SU-DHL-6 (cell line): ENCODE measurements around the gene LCOR.

Experiments
- H2AFZ ChIP-seq: fragments of 200-600 bp; sonication (generic); 2 replicates; pipeline ENCODE4 v1.6.1; 2014; ENCODE audit warnings: low read depth, mild to moderate bottlenecking, moderate library complexity, mixed read lengths, antibody characterized with exemption, low read length; ENCODE audit not compliant: severe bottlenecking
- H3F3A ChIP-seq: fragments of 200-600 bp; shearing (Covaris generic); 2 replicates; pipeline ENCODE4 v1.6.0; 2016; ENCODE audit warnings: antibody characterized with exemption, mild to moderate bottlenecking; ENCODE audit not compliant: insufficient read depth
- H3K27ac ChIP-seq: fragments of 200-600 bp; sonication (generic); 2 replicates; pipeline ENCODE4 v1.5.1; 2016; ENCODE audit warnings: low read depth, mild to moderate bottlenecking, low read length, moderate library complexity, mixed read lengths
- H3K27me3 ChIP-seq: fragments of 200-600 bp; sonication (generic), shearing (Covaris generic); 2 replicates; pipeline ENCODE4 v1.6.0; 2014; ENCODE audit warnings: mild to moderate bottlenecking, low read length
- H3K36me3 ChIP-seq: fragments of 200-600 bp; sonication (generic); 2 replicates; pipeline ENCODE4 v1.6.1; 2014; ENCODE audit warnings: mild to moderate bottlenecking, low read length, mixed read lengths
- H3K4me2 ChIP-seq: fragments of 300-600, 200-600 bp; shearing (Covaris generic), sonication (generic); 2 replicates; pipeline ENCODE4 v1.6.0; 2014; ENCODE audit warnings: low read length, low read depth, mild to moderate bottlenecking; ENCODE audit not compliant: poor library complexity, severe bottlenecking
- H3K4me3 ChIP-seq: fragments of 200-600 bp; sonication (generic); 2 replicates; pipeline ENCODE4 v1.5.1; 2014; ENCODE audit warnings: antibody characterized with exemption, low read length, mild to moderate bottlenecking, mixed read lengths; ENCODE audit not compliant: insufficient read depth, poor library complexity, severe bottlenecking
- H3K79me2 ChIP-seq: fragments of 200-600 bp; sonication (generic); 2 replicates; pipeline ENCODE4 v1.6.1; 2014; ENCODE audit warnings: mild to moderate bottlenecking, low read length, moderate library complexity; ENCODE audit not compliant: insufficient read depth
- H3K9ac ChIP-seq: fragments of 200-600 bp; sonication (generic); 2 replicates; pipeline ENCODE4 v1.7.0; 2014; ENCODE audit warnings: mild to moderate bottlenecking, low read length
- H3K9me2 ChIP-seq: fragments of 200-600 bp; sonication (generic); replicated peaks from 2 replicates; pipeline ENCODE4 v1.6.1; 2014; ENCODE audit warnings: low read length; ENCODE audit not compliant: insufficient read depth
- H3K9me3 ChIP-seq: fragments of 200-600 bp; sonication (generic); 2 replicates; pipeline ENCODE4 v1.6.1; 2014; ENCODE audit warnings: low read length, mixed read lengths; ENCODE audit not compliant: insufficient read depth
- H4K20me1 ChIP-seq: fragments of 200-600 bp; sonication (generic); 2 replicates; pipeline ENCODE4 v1.6.1; 2014; ENCODE audit warnings: low read depth, mild to moderate bottlenecking, antibody characterized with exemption, low read length, moderate library complexity, mixed read lengths
- EZH2phosphoT487 ChIP-seq: fragments of 200-600 bp; sonication (generic), shearing (Covaris generic); conservative IDR thresholded peaks from 2 replicates; pipeline ENCODE4 v1.6.1; 2018; ENCODE audit warnings: mild to moderate bottlenecking, antibody characterized with exemption, low read length, moderate library complexity, mixed read lengths
- TF ChIP-seq, protein P1 (sequence below): fragments of 200-600 bp; sonication (generic); IDR thresholded peaks from one replicate; pipeline ENCODE4 v1.5.1; 2017; ENCODE audit warnings: antibody characterized with exemption, mild to moderate bottlenecking, low read length, moderate library complexity; ENCODE audit not compliant: insufficient read depth, poor library complexity, severe bottlenecking

LCOR gene

DNA sequence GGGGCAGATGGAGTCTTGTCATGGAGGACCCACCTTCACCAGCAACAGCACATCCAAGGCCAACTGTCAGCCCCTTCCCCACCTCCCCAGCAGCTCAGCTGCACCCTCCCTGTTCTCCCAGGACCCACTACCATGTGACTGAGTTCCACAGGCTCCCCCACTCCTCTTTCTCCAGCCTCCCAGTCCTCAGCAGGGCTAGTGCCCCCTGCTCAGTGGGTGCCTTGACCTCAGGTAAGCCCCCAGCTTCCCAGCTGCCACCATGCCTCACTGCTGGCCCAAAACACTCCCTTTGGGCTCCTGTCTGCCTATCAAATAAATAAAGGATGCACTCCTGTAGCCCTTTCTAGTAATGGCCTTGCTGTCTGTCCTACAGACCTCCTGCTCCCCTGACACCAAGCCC lies 179.3 kb downstream of the LCOR start:
- Histone ChIP-seq H3K79me2 (no peaks in the 10 kb centered on the region), H3K27ac (no peak overlapping the region), H3K36me3 (0 out of 2 replicates have a peak, but pooled peaks cover 6% of the 10 kb centered on the region), H3K9ac (no peak overlapping the region), H2AFZ (no peak overlapping the region), H3K9me2 (no peaks in the 10 kb centered on the region), H3K9me3 (peaks cover 13% of the 10 kb centered on the region; the same call in 1 of the 2 replicates), H3K4me3 (no peak overlapping the region), H4K20me1 (no peaks in the 10 kb centered on the region), H3K4me2 (no peak overlapping the region), H3K27me3 (no peaks in the 10 kb centered on the region), H3F3A (no peaks in the 10 kb centered on the region)
- no peak for TF ChIP-seq EZH2phosphoT487

DNA sequence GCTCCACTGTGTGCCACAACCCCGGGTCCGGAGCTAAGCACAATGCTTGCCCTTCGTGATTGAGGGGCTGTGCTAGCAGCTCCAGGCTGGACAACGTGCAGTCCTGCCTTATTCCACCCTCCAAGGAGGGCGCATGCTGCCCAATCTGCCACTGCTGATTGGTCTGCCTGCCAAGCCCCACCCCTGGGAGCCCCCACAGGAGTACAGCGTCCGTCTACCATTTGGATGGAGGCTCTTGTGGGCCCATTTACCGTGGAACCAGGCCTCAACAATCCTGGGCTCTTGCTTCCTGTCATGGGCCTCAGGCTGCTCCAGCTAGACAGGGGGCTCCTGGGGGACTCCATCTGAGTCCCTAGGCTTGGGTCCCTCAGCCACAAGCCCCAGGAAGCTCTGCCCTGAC lies 180.4 kb downstream of the LCOR start:
- no peak overlapping the region for H2AFZ ChIP-seq
- no peak overlapping the region for H3K4me2 ChIP-seq
- H3K4me3 ChIP-seq: no peak overlapping the region
- H3K27me3 ChIP-seq: no peaks in the 10 kb centered on the region
- no peaks in the 10 kb centered on the region for H4K20me1 ChIP-seq
- H3K27ac ChIP-seq: no peak overlapping the region
- TF ChIP-seq EZH2phosphoT487: no peak
- TF ChIP-seq, protein P1, sequence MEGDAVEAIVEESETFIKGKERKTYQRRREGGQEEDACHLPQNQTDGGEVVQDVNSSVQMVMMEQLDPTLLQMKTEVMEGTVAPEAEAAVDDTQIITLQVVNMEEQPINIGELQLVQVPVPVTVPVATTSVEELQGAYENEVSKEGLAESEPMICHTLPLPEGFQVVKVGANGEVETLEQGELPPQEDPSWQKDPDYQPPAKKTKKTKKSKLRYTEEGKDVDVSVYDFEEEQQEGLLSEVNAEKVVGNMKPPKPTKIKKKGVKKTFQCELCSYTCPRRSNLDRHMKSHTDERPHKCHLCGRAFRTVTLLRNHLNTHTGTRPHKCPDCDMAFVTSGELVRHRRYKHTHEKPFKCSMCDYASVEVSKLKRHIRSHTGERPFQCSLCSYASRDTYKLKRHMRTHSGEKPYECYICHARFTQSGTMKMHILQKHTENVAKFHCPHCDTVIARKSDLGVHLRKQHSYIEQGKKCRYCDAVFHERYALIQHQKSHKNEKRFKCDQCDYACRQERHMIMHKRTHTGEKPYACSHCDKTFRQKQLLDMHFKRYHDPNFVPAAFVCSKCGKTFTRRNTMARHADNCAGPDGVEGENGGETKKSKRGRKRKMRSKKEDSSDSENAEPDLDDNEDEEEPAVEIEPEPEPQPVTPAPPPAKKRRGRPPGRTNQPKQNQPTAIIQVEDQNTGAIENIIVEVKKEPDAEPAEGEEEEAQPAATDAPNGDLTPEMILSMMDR: no peak
- no peaks in the 10 kb centered on the region for H3K9me2 ChIP-seq
- 0 out of 2 replicates have a peak, but pooled peaks cover under 1% of the 10 kb centered on the region for H3K36me3 ChIP-seq
- no peaks in the 10 kb centered on the region for H3K79me2 ChIP-seq
- H3F3A ChIP-seq: no peaks in the 10 kb centered on the region
- H3K9ac ChIP-seq: no peak overlapping the region
- H3K9me3 ChIP-seq: peaks cover 3% of the 10 kb centered on the region; the same call in 1 of the 2 replicates

DNA sequence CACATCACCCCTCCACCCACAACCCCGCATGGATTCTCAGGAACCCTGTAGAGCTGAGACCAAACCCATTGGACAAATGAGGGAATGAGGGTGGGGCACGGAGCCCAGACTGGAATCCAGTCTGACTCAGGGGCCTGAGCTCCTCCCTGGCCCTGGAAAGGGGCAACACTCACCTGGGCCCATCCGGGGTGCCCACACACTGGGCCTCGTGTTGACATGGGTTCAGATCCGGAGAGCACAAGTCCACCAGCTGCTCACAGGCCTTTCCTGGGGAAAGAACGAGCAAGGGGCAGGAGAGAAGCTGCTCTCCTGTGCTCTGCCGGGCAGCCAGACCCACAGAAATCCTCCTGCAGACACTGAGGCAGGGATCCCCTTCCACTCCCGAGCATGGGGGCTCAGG lies 181.5 kb downstream of the LCOR start:
- H3K27ac ChIP-seq: no peak overlapping the region
- H2AFZ ChIP-seq: no peak overlapping the region
- H3K4me2 ChIP-seq: no peak overlapping the region
- H3K4me3 ChIP-seq: no peak overlapping the region
- TF ChIP-seq, protein P1: no peak
- TF ChIP-seq EZH2phosphoT487: no peak
- H3F3A ChIP-seq: no peaks in the 10 kb centered on the region
- no peaks in the 10 kb centered on the region for H3K36me3 ChIP-seq
- H4K20me1 ChIP-seq: no peaks in the 10 kb centered on the region
- no peaks in the 10 kb centered on the region for H3K9me2 ChIP-seq
- H3K9me3 ChIP-seq: no peaks in the 10 kb centered on the region
- no peak overlapping the region for H3K9ac ChIP-seq
- no peaks in the 10 kb centered on the region for H3K79me2 ChIP-seq
- H3K27me3 ChIP-seq: no peaks in the 10 kb centered on the region

DNA sequence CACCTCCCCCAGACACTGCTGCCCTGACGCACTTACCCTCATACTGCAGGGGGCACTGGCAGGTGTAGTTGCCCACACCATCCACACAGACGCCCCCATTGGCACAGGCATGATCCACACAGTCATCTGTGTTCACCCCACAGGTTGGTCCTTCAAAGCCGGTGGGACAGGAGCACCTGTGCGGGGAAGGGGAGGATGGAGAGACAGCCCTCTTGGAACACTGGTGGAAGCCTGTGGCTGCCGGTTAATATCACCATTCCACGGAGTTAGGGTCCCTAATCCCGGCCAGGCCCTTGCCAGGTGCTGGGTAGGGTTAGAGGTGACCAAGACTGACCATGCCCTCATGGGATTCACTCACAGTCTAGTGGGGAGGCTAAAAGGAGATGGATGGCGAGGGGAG lies 181.9 kb downstream of the LCOR start:
- Histone ChIP-seq H3K9me3 (no peaks in the 10 kb centered on the region), H2AFZ (no peak overlapping the region), H3K9ac (no peak overlapping the region), H3K27ac (no peak overlapping the region), H3K4me3 (no peak overlapping the region), H3F3A (no peaks in the 10 kb centered on the region), H3K9me2 (no peaks in the 10 kb centered on the region), H3K79me2 (no peaks in the 10 kb centered on the region), H3K27me3 (no peaks in the 10 kb centered on the region), H3K4me2 (no peak overlapping the region), H3K36me3 (no peaks in the 10 kb centered on the region), H4K20me1 (no peaks in the 10 kb centered on the region)
- TF ChIP-seq, protein P1: no peak
- no peak for TF ChIP-seq EZH2phosphoT487
